Measurements from ENCODE around the gene CLTC. TPM values are rescaled to one million over a fixed set of nuclear protein-coding genes. Genes with fewer than 3 reads are reported as not detected.

Gene CLTC
- total RNA-seq, 1 donor from 2014 or later: 225 TPM

DNA sequence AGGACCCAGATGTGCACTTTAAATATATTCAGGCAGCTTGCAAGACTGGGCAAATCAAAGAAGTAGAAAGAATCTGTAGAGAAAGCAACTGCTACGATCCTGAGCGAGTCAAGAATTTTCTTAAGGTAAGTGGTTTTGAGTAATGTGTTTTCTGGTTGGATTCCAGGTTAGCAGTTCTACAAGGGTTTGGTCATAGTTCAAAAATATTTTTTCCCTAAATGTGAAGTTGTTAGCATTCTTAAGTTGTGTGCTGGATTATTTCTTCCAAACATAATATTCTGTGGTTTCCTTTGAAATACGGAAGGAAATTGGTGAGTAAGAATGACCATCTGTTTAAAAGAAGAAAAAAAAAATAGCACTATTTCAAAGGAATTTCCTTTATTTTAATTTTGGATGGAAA is 49.1 kb downstream of the CLTC start:
- Mint-ChIP-seq H3K27me3 (ENCODE audit: insufficient read depth, low read depth) (no peaks in the 10 kb centered on the region), H3K36me3 (peaks cover 6% of the 10 kb centered on the region), H3K4me1 (no peaks in the 10 kb centered on the region), H3K9me3 (no peaks in the 10 kb centered on the region), H3K27ac (no peak overlapping the region), H3K4me3 (no peak overlapping the region)
- DNase-seq (ENCODE audit: low spot score): no peak
- Histone ChIP-seq H3K4me2 (no peak overlapping the region), H3K4me3 (no peak overlapping the region), H3K9ac (no peak overlapping the region), H3K27me3 (no peaks in the 10 kb centered on the region), H3K9me3 (ENCODE audit: low read depth) (no peaks in the 10 kb centered on the region), H3K4me1 (no peaks in the 10 kb centered on the region), H3K27ac (no peak overlapping the region), H3K79me2 (ENCODE audit: low read depth) (no peaks in the 10 kb centered on the region), H4K20me1 (ENCODE audit: low read depth) (no peaks in the 10 kb centered on the region), H2AFZ (replicated peaks) (no peak overlapping the region), H3F3A (ENCODE audit: low read depth) (no peaks in the 10 kb centered on the region), H3K36me3 (peaks cover 25% of the 10 kb centered on the region)
- TF ChIP-seq EZH2 (IDR thresholded peaks at IDR 0.05) (no peak), EZH2phosphoT487 (IDR thresholded peaks at IDR 0.05) (no peak)
- TF ChIP-seq, protein P1, sequence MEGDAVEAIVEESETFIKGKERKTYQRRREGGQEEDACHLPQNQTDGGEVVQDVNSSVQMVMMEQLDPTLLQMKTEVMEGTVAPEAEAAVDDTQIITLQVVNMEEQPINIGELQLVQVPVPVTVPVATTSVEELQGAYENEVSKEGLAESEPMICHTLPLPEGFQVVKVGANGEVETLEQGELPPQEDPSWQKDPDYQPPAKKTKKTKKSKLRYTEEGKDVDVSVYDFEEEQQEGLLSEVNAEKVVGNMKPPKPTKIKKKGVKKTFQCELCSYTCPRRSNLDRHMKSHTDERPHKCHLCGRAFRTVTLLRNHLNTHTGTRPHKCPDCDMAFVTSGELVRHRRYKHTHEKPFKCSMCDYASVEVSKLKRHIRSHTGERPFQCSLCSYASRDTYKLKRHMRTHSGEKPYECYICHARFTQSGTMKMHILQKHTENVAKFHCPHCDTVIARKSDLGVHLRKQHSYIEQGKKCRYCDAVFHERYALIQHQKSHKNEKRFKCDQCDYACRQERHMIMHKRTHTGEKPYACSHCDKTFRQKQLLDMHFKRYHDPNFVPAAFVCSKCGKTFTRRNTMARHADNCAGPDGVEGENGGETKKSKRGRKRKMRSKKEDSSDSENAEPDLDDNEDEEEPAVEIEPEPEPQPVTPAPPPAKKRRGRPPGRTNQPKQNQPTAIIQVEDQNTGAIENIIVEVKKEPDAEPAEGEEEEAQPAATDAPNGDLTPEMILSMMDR (IDR thresholded peaks at IDR 0.05): no peak

DNA sequence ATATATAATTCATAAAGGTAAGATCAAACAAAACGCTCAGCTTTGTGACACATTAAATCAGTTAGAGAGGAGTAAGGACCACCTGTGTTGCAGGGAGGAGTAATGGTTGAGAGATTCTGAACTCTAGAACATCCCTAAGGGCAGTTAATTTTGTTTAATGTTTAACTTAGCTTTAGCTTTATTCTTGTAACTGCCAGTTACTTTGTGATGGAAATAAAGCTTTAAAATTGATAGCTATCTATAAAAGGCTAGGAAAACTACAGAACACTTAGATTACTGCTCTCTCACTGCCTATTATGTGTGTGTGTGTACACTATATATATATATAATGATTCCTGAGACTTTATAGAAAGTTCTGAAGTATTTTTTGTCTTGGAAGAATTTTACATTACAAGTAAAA is 49.7 kb downstream of the CLTC start:
- Histone ChIP-seq H3K79me2 (ENCODE audit: low read depth) (no peaks in the 10 kb centered on the region), H3K36me3 (peaks cover 25% of the 10 kb centered on the region), H3K27ac (no peak overlapping the region), H3K4me3 (no peak overlapping the region), H3K4me1 (no peaks in the 10 kb centered on the region), H3K9ac (no peak overlapping the region), H4K20me1 (ENCODE audit: low read depth) (no peaks in the 10 kb centered on the region), H3K27me3 (no peaks in the 10 kb centered on the region), H3K4me2 (no peak overlapping the region), H2AFZ (replicated peaks) (no peak overlapping the region), H3F3A (ENCODE audit: low read depth) (peaks cover 2% of the 10 kb centered on the region), H3K9me3 (ENCODE audit: low read depth) (no peaks in the 10 kb centered on the region)
- Mint-ChIP-seq H3K9me3 (no peaks in the 10 kb centered on the region), H3K4me3 (no peak overlapping the region), H3K4me1 (no peaks in the 10 kb centered on the region), H3K36me3 (peaks cover 6% of the 10 kb centered on the region), H3K27ac (no peak overlapping the region), H3K27me3 (ENCODE audit: insufficient read depth, low read depth) (no peaks in the 10 kb centered on the region)
- TF ChIP-seq EZH2phosphoT487 (IDR thresholded peaks at IDR 0.05) (no peak), EZH2 (IDR thresholded peaks at IDR 0.05) (no peak)
- TF ChIP-seq, protein P1 (IDR thresholded peaks at IDR 0.05): no peak
- no peak for DNase-seq (ENCODE audit: low spot score)

DNA sequence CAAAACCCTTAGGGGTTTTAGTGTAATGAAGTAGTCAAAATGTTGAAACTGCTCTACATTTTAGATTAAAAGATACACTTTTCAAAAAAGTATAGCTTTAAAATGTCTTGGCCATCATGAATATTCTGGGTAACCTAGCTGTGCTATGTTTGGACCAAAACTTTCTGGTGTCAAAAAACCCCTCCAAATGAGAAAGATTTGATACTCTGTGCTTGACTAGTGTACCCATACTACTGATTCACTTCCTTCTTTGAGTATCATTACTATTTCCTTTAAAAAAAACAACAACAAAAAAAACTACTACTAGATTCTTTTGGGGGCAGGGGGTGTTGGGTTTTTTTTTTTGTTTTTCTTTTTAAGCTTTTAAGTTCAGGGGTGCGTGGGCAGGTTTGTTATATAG is 50.2 kb downstream of the CLTC start:
- peaks cover 23% of the 10 kb centered on the region for H3K36me3 ChIP-seq
- TF ChIP-seq EZH2phosphoT487 (IDR thresholded peaks at IDR 0.05) (no peak), EZH2 (IDR thresholded peaks at IDR 0.05) (no peak)
- TF ChIP-seq, protein P1 (IDR thresholded peaks at IDR 0.05): no peak
- no peak overlapping the region for H3K27ac Mint-ChIP-seq
- H3K27ac ChIP-seq: no peak overlapping the region
- no peaks in the 10 kb centered on the region for H3K27me3 Mint-ChIP-seq (ENCODE audit: insufficient read depth, low read depth)
- H3K4me2 ChIP-seq: no peak overlapping the region
- no peaks in the 10 kb centered on the region for H3K4me1 ChIP-seq
- no peaks in the 10 kb centered on the region for H3K79me2 ChIP-seq (ENCODE audit: low read depth)
- peaks cover 4% of the 10 kb centered on the region for H3F3A ChIP-seq (ENCODE audit: low read depth)
- H3K36me3 Mint-ChIP-seq: peaks cover 6% of the 10 kb centered on the region
- no peak overlapping the region for H3K4me3 ChIP-seq
- no peak overlapping the region for H3K4me3 Mint-ChIP-seq
- H3K4me1 Mint-ChIP-seq: no peaks in the 10 kb centered on the region
- no peaks in the 10 kb centered on the region for H4K20me1 ChIP-seq (ENCODE audit: low read depth)
- H3K9me3 Mint-ChIP-seq: no peaks in the 10 kb centered on the region
- no peaks in the 10 kb centered on the region for H3K9me3 ChIP-seq (ENCODE audit: low read depth)
- DNase-seq (ENCODE audit: low spot score): no peak
- no peak overlapping the region for H2AFZ ChIP-seq (replicated peaks)
- no peak overlapping the region for H3K9ac ChIP-seq
- no peaks in the 10 kb centered on the region for H3K27me3 ChIP-seq

Measured in neural progenitor cell (in vitro differentiated cells).